ENCODE measurements around the gene SORCS2.

DNA sequence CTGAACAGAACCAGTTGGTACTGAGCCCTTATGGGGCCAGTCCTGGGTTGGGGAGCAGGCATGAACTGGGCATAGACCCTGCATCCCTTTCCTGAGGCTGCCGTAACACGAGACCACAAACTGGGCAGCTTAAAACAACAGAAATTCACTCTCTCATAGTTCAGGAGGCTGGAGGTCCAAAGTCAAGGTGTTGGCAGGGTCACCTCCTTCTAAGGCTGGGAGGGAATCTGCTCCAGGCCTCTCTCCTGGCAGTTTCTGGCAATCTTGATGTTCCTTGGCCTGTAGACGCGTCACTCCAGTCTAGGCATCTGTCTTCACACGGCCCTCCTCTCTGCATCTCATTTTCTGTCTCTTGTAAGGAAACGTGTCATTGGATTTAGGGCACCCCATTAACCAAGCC, 19.8 kb upstream of the SORCS2 start:
- TF ChIP-seq, protein P1, sequence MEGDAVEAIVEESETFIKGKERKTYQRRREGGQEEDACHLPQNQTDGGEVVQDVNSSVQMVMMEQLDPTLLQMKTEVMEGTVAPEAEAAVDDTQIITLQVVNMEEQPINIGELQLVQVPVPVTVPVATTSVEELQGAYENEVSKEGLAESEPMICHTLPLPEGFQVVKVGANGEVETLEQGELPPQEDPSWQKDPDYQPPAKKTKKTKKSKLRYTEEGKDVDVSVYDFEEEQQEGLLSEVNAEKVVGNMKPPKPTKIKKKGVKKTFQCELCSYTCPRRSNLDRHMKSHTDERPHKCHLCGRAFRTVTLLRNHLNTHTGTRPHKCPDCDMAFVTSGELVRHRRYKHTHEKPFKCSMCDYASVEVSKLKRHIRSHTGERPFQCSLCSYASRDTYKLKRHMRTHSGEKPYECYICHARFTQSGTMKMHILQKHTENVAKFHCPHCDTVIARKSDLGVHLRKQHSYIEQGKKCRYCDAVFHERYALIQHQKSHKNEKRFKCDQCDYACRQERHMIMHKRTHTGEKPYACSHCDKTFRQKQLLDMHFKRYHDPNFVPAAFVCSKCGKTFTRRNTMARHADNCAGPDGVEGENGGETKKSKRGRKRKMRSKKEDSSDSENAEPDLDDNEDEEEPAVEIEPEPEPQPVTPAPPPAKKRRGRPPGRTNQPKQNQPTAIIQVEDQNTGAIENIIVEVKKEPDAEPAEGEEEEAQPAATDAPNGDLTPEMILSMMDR (IDR thresholded peaks at IDR 0.05; ENCODE audit: low read depth, low read length, poor library complexity, severe bottlenecking) = no peak
- TF ChIP-seq EZH2phosphoT487 (IDR thresholded peaks at IDR 0.05; ENCODE audit: borderline replicate concordance, low read length) = no peak

Measured in DOHH2 (cell line).